CD14-positive monocyte (primary cell): Measurements from ENCODE around the gene SMAD3. TPM values are rescaled to one million over a fixed set of nuclear protein-coding genes. Genes with fewer than 3 reads are reported as not detected.

Experiments used
- DNase-seq, 3 donors: peaks; one replicate each; pipeline ENCODE4 v3.0.0-alpha.2; 2011 to 2022
- H2AFZ ChIP-seq: 2 replicates; pipeline ENCODE4 v1.6.0; 2012; ENCODE audit warnings: mild to moderate bottlenecking, low read depth, low read length, inconsistent platforms; ENCODE audit not compliant: insufficient read depth, poor library complexity, severe bottlenecking
- H3K27ac ChIP-seq, 2 donors: 1 replicate in 1 of 2; 2 replicates in 1 of 2; pipeline ENCODE4 v1.5.1; 2012 to 2013; ENCODE audit warnings: low read length in 2 of 2, control low read depth in 1 of 2, inconsistent platforms in 1 of 2, low read depth in 1 of 2, mild to moderate bottlenecking in 1 of 2
- H3K27me3 ChIP-seq, 2 donors: one replicate each; pipeline versions ENCODE4 v1.6.0 to v1.6.1; 2011 to 2013; ENCODE audit warnings: low read length in 2 of 2; ENCODE audit not compliant: control insufficient read depth in 2 of 2, insufficient read depth in 2 of 2
- H3K36me3 ChIP-seq, 2 donors: replicated peaks in 1 of 2; 1 replicate in 1 of 2; 2 replicates in 1 of 2; pipeline versions ENCODE4 v1.5.1 to v1.6.1; 2012 to 2013; ENCODE audit warnings: low read length in 2 of 2, control low read depth in 1 of 2, inconsistent platforms in 1 of 2, mild to moderate bottlenecking in 1 of 2; ENCODE audit not compliant: insufficient read depth in 2 of 2, control insufficient read depth in 1 of 2
- H3K4me1 ChIP-seq, 2 donors: 1 replicate in 1 of 2; 2 replicates in 1 of 2; pipeline versions ENCODE4 v1.5.1 to v1.6.1; 2012 to 2013; ENCODE audit warnings: low read length in 2 of 2, control low read depth in 1 of 2, inconsistent platforms in 1 of 2, mild to moderate bottlenecking in 1 of 2, moderate library complexity in 1 of 2; ENCODE audit not compliant: insufficient read depth in 2 of 2, control insufficient read depth in 1 of 2
- H3K4me2 ChIP-seq: replicated peaks from 2 replicates; pipeline ENCODE3; 2012; ENCODE audit warnings: low read length, moderate library complexity, mild to moderate bottlenecking; ENCODE audit not compliant: poor library complexity, severe bottlenecking; ENCODE audit errors: extremely low read depth
- H3K4me3 ChIP-seq, 3 experiments: fragments of 200-600 bp in 1 of 3; sonication (generic) in 1 of 3; replicated peaks in 1 of 3; 1 replicate in 2 of 3; 2 replicates in 1 of 3; pipeline ENCODE4 v1.5.1; 2011 to 2013; ENCODE audit warnings: low read length in 3 of 3, mild to moderate bottlenecking in 3 of 3, control low read depth in 2 of 3, low read depth in 2 of 3, inconsistent platforms in 1 of 3, moderate library complexity in 1 of 3
- H3K79me2 ChIP-seq: 2 replicates; pipeline ENCODE4 v1.6.0; 2012; ENCODE audit warnings: mild to moderate bottlenecking, control low read depth, inconsistent platforms, low read length, moderate library complexity; ENCODE audit not compliant: insufficient read depth
- H3K9ac ChIP-seq: 2 replicates; pipeline ENCODE4 v1.6.0; 2017; ENCODE audit warnings: low read length, mild to moderate bottlenecking; ENCODE audit not compliant: insufficient read depth, poor library complexity, severe bottlenecking
- H3K9me3 ChIP-seq, 2 donors: replicated peaks in 1 of 2; 1 replicate in 1 of 2; 2 replicates in 1 of 2; pipeline versions ENCODE4 v1.5.1 to v1.6.1; 2012 to 2013; ENCODE audit warnings: low read length in 2 of 2, control low read depth in 1 of 2; ENCODE audit not compliant: control insufficient read depth in 1 of 2, insufficient read depth in 1 of 2
- H4K20me1 ChIP-seq: 2 replicates; pipeline ENCODE4 v1.6.0; 2012; ENCODE audit warnings: mild to moderate bottlenecking, low read length, control low read depth, moderate library complexity; ENCODE audit not compliant: insufficient read depth
- H3K27ac Mint-ChIP-seq, 7 donors: one replicate each; pipeline ENCODE4 v1.8.0; 2020; ENCODE audit warnings: mild to moderate bottlenecking in 7 of 7, mixed read lengths in 7 of 7, moderate library complexity in 6 of 7, inconsistent platforms in 2 of 7
- H3K27me3 Mint-ChIP-seq, 3 donors: one replicate each; pipeline ENCODE4 v1.8.0; 2021 to 2022; ENCODE audit warnings: low read depth in 3 of 3, mild to moderate bottlenecking in 3 of 3, mixed read lengths in 3 of 3, moderate library complexity in 3 of 3, inconsistent platforms in 1 of 3
- H3K36me3 Mint-ChIP-seq, 2 donors: one replicate each; pipeline ENCODE4 v1.8.0; 2020; ENCODE audit warnings: mixed read lengths in 2 of 2, inconsistent platforms in 1 of 2, mild to moderate bottlenecking in 1 of 2
- H3K4me1 Mint-ChIP-seq: one replicate; pipeline ENCODE4 v1.8.0; 2020; ENCODE audit warnings: mild to moderate bottlenecking, mixed read lengths
- H3K4me3 Mint-ChIP-seq, 2 donors: one replicate each; pipeline ENCODE4 v1.8.0; 2020; ENCODE audit warnings: mild to moderate bottlenecking in 2 of 2, mixed read lengths in 2 of 2, moderate library complexity in 1 of 2
- H3K9me3 Mint-ChIP-seq, 7 donors: one replicate each; pipeline ENCODE4 v1.8.0; 2020 to 2022; ENCODE audit warnings: mixed read lengths in 7 of 7, mild to moderate bottlenecking in 6 of 7, moderate library complexity in 6 of 7, inconsistent platforms in 2 of 7
- WGBS: methylation state at CpG from one replicate; pipeline ENCODE4 v1.1.5; 2013; ENCODE audit warnings: missing lambda C conversion rate; ENCODE audit not compliant: insufficient coverage; 5-methylcytosine and 5-hydroxymethylcytosine counted together
- intact Hi-C, 2 donors: fragments of 100-400 bp; cut with micrococcal nuclease; formaldehyde crosslinking; loops; one replicate each; pipeline versions ENCODE4 v1.15.0 to v1.15.1; 2023
- polyA plus RNA-seq, 3 donors: library from polyadenylated mRNA; depleted of rRNA in 1 of 3; unstranded in 2 of 3; stranded (reverse) in 1 of 3; fragments of 300-500 nt in 2 of 3; fragments of >200 nt in 1 of 3; fragmentation: Illumina TruSeq in 2 of 3; gene quantifications; 1 replicate in 2 of 3; 2 replicates in 1 of 3; pipeline ENCODE4 v1.2.3, GENCODE V29; 2012 to 2021
- TF ChIP-seq, protein P1 (sequence below): fragments of 200-600 bp; IDR thresholded peaks from one replicate; pipeline ENCODE4 v1.8.0; 2022; ENCODE audit warnings: antibody characterized with exemption, mild to moderate bottlenecking

The SMAD3 gene
- polyA plus RNA-seq, 3 donors = 4.4 to 41.7 (median 5.4) TPM

GRCh38 chr15:67118808-67119207 is 53.4 kb downstream of the SMAD3 start:
- TF ChIP-seq, protein P1, sequence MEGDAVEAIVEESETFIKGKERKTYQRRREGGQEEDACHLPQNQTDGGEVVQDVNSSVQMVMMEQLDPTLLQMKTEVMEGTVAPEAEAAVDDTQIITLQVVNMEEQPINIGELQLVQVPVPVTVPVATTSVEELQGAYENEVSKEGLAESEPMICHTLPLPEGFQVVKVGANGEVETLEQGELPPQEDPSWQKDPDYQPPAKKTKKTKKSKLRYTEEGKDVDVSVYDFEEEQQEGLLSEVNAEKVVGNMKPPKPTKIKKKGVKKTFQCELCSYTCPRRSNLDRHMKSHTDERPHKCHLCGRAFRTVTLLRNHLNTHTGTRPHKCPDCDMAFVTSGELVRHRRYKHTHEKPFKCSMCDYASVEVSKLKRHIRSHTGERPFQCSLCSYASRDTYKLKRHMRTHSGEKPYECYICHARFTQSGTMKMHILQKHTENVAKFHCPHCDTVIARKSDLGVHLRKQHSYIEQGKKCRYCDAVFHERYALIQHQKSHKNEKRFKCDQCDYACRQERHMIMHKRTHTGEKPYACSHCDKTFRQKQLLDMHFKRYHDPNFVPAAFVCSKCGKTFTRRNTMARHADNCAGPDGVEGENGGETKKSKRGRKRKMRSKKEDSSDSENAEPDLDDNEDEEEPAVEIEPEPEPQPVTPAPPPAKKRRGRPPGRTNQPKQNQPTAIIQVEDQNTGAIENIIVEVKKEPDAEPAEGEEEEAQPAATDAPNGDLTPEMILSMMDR = no peak
- H3K9ac ChIP-seq = no peak overlapping the region
- H3K27me3 Mint-ChIP-seq = peaks cover 0 to 1% (median 0%) of the 10 kb centered on the region in 3 donors
- 100% methylated on average over 4 of the region's 5 CpGs for WGBS
- peaks cover 78 to 85% of the 10 kb centered on the region in 2 donors for H3K4me1 ChIP-seq
- peaks cover 41 to 48% of the 10 kb centered on the region in 2 donors for H3K36me3 Mint-ChIP-seq
- no peak overlapping the region for H3K4me3 Mint-ChIP-seq
- no peaks in the 10 kb centered on the region for H3K27me3 ChIP-seq
- H3K36me3 ChIP-seq = peaks cover 0 to 5% of the 10 kb centered on the region in 2 donors
- H3K9me3 ChIP-seq = no peaks in the 10 kb centered on the region
- H2AFZ ChIP-seq = no peak overlapping the region
- H3K79me2 ChIP-seq = peaks cover 82% of the 10 kb centered on the region
- intact Hi-C loops = no loop called here
- H3K4me3 ChIP-seq = no peak overlapping the region
- peaks cover 88% of the 10 kb centered on the region for H3K4me1 Mint-ChIP-seq
- peaks cover 0 to 3% (median 0%) of the 10 kb centered on the region in 7 donors for H3K9me3 Mint-ChIP-seq
- H3K27ac Mint-ChIP-seq = peak overlapping the region in 6 of 7 donors; percentile 75 to 99 (median 98)
- H3K27ac ChIP-seq = peak overlapping the region in 1 of 2 donors; percentile 92
- H3K4me2 ChIP-seq = no peak overlapping the region
- no peaks in the 10 kb centered on the region for H4K20me1 ChIP-seq
- DNase-seq = no peak

DNA sequence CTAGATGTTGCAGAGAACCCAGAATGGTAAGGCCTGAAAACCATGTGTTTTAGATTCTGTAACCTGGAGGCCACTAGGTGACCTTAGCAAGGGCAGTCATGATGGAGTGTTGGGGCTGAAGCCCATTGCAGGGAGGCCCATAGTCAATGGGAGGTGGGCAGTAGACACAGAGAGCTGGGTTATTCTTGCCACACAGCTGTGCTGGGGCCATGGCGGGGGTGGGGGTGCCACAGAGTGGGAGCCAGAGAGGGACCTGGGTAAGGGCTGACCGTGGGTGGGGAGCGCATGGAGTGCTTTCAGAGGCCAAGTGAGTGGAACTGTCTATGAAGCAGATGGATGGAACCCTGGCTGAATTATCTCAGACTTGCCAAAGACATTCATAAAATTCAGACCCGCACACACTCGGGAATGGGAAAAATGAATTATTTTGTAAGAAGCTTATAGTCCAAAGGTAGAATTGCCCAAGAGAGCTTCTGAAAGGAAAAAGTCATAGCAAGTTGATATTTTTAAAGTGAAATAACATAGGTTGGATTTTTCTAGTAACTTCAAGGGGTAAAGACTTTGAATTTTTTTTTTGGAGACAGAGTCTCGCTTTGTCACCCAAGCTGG is 53.9 kb downstream of the SMAD3 start:
- peaks cover 0 to 1% (median 0%) of the 10 kb centered on the region in 3 donors for H3K27me3 Mint-ChIP-seq
- no peak overlapping the region for H3K4me3 Mint-ChIP-seq
- 88% methylated on average over 3 of the region's 6 CpGs for WGBS
- Histone ChIP-seq H2AFZ (no peak overlapping the region), H3K36me3 (peaks cover 0 to under 1% of the 10 kb centered on the region in 2 donors), H3K27ac (peak overlapping the region; percentile 92 to 94), H3K9me3 (no peaks in the 10 kb centered on the region), H3K4me3 (no peak overlapping the region), H4K20me1 (no peaks in the 10 kb centered on the region), H3K79me2 (peaks cover 82% of the 10 kb centered on the region), H3K9ac (no peak overlapping the region), H3K27me3 (no peaks in the 10 kb centered on the region), H3K4me1 (peaks cover 80 to 88% of the 10 kb centered on the region in 2 donors), H3K4me2 (no peak overlapping the region)
- DNase-seq = no peak
- H3K27ac Mint-ChIP-seq = peak overlapping the region; percentile 97 to 99 (median 98)
- peaks cover 0 to 3% (median 0%) of the 10 kb centered on the region in 7 donors for H3K9me3 Mint-ChIP-seq
- intact Hi-C loops = no loop called here
- TF ChIP-seq, protein P1 = no peak
- H3K36me3 Mint-ChIP-seq = peaks cover 41 to 49% of the 10 kb centered on the region in 2 donors
- H3K4me1 Mint-ChIP-seq = peaks cover 91% of the 10 kb centered on the region
